Measurements from ENCODE around the gene GART.
A peak's percentile ranks its signal among the peaks of the same experiment; 100 is the strongest.
"Not testable (repeated sequence)": the region's sequence is repeated elsewhere in the genome, so short reads cannot be mapped to it uniquely, and the experiment has no call there.

GART gene

GRCh38 chr21:33541756-33542639, at the start of gene GART:
TSS of gene GART (minus strand) at chr21:33542117. CDS start at chr21:33539315, 2,802 bp downstream.
- peak; percentile 87 for DNase-seq

- peak; percentile 89 for DNase-seq
Measured at GRCh38 chr21:33588485-33589335, 46.8 kb upstream of the GART start, which contains the start of gene DONSON. TSS of gene DONSON (minus strand) at chr21:33588684. CDS start at chr21:33588641, 43 bp downstream.

- no peak for DNase-seq
Measured at GRCh38 chr21:33587792-33588484, 46.0 kb upstream of the GART start.

- no peak for DNase-seq
Measured at GRCh38 chr21:33586927-33587326, 45.0 kb upstream of the GART start.

- DNase-seq, result no peak
Measured at GRCh38 chr21:33584455-33584854, 42.5 kb upstream of the GART start.

GRCh38 chr21:33578959-33579542, 37.1 kb upstream of the GART start:
- DNase-seq, result no peak

- no peak for DNase-seq
Measured at GRCh38 chr21:33578214-33578613, 36.3 kb upstream of the GART start.

GRCh38 chr21:33576741-33577141, 34.8 kb upstream of the GART start:
- not testable (repeated sequence) for DNase-seq

GRCh38 chr21:33572350-33572749, 30.4 kb upstream of the GART start:
- DNase-seq, result no peak

GRCh38 chr21:33569991-33570390, 28.1 kb upstream of the GART start:
- no peak for DNase-seq

- DNase-seq, result no peak
Measured at GRCh38 chr21:33568448-33568847, 26.5 kb upstream of the GART start.

GRCh38 chr21:33567914-33568313, 26.0 kb upstream of the GART start:
- no peak for DNase-seq

GRCh38 chr21:33566514-33566913, 24.6 kb upstream of the GART start:
- DNase-seq, result no peak

GRCh38 chr21:33562389-33562788, 20.5 kb upstream of the GART start:
- no peak for DNase-seq

- no peak for DNase-seq
Measured at GRCh38 chr21:33561373-33561772, 19.5 kb upstream of the GART start.

- no peak for DNase-seq
Measured at GRCh38 chr21:33560965-33561364, 19.0 kb upstream of the GART start.

GRCh38 chr21:33559813-33560212, 17.9 kb upstream of the GART start:
- no peak for DNase-seq

GRCh38 chr21:33558777-33559421, 17.0 kb upstream of the GART start:
- no peak for DNase-seq

GRCh38 chr21:33557447-33557846, 15.5 kb upstream of the GART start:
- DNase-seq, result no peak

- no peak for DNase-seq
Measured at GRCh38 chr21:33554982-33555344, 13.0 kb upstream of the GART start.

GRCh38 chr21:33554236-33554981, 12.5 kb upstream of the GART start:
- no peak for DNase-seq

Measured in activated naive CD4-positive, alpha-beta T cell treated with Interleukin-2 at 50 U/mL for 16 hours (primary cell).